HG03097 (cell line): ENCODE data around the gene KCNH5.

ENCODE experiments used
- ATAC-seq: cut with Tn5 transposase; IDR thresholded peaks from one replicate; pipeline ENCODE4 v1.9.1; 2021; ENCODE audit not compliant: unreplicated experiment, low FRiP score

Gene KCNH5, protein sequence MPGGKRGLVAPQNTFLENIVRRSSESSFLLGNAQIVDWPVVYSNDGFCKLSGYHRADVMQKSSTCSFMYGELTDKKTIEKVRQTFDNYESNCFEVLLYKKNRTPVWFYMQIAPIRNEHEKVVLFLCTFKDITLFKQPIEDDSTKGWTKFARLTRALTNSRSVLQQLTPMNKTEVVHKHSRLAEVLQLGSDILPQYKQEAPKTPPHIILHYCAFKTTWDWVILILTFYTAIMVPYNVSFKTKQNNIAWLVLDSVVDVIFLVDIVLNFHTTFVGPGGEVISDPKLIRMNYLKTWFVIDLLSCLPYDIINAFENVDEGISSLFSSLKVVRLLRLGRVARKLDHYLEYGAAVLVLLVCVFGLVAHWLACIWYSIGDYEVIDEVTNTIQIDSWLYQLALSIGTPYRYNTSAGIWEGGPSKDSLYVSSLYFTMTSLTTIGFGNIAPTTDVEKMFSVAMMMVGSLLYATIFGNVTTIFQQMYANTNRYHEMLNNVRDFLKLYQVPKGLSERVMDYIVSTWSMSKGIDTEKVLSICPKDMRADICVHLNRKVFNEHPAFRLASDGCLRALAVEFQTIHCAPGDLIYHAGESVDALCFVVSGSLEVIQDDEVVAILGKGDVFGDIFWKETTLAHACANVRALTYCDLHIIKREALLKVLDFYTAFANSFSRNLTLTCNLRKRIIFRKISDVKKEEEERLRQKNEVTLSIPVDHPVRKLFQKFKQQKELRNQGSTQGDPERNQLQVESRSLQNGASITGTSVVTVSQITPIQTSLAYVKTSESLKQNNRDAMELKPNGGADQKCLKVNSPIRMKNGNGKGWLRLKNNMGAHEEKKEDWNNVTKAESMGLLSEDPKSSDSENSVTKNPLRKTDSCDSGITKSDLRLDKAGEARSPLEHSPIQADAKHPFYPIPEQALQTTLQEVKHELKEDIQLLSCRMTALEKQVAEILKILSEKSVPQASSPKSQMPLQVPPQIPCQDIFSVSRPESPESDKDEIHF

DNA sequence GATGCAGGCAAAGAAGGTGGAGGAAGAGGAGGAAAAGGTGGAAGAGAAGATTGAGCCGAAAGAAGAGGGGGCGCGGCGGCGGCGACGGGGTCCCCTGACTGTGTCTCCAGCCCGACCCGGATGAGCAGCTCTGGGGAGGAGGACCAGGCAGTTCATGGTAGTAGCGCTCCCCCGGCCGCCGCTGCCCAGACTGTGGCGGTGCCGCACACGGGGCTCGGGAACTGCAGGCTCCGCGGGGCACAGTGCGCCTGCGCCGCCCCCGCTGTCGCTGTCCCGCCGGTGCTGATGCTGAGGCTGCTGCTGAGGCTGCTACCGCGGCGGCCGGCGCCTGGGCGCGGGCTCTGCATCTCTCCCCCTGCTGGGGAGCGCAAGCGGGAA lies at the start of gene KCNH5:
KCNH5 (minus strand) TSS at position 225 of the 378 bp plus-strand sequence. CDS start 272 bp downstream, outside the sequence.
- ATAC-seq = no peak

DNA sequence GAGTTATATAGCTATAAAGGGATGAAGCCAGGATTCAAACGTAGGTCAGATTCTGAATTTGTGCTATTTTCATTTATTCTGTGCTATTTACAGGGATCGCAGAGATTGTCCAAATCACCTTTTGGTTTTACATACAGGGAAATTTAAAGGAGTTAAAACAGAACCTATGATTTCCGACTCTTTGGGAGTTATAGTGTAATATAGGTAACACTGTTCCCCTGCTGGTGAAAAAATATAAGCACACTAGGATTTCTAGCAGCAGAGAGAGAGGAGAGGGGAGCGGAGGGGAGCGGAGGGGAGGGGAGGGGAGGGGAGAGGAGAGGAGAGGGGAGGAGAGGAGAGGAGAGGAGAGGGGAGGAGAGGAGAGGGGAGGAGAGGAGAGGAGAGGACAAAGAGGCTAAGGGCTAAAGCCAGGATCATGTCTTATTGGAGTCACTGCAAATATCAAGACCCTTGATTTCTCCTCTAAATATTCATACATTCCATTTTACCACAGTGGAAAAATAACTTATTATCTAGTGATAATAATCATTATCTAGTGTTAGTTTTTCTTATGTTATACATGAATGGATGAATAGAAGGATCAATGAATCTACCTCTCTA lies 46.2 kb upstream of the KCNH5 start:
- no peak for ATAC-seq

DNA sequence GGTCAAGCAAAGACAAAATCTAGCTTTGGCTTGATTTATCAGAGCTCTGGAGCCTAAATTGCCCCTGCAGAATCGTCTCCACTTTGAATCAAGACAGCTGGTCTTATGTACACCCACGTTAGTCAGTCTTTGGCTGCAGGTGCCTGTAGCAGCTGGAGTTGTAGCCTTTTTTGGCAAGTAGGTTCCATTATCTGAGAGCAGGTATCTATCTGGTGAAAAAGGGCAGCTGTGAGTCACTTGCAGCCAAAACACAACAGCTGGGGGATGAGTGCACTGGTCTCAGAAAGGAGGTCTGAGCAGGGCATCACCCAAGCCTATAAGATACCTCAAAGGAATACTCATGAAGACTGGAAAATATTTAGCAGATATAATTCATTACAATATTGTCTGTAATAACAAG lies 43.6 kb upstream of the KCNH5 start:
- ATAC-seq = no peak

DNA sequence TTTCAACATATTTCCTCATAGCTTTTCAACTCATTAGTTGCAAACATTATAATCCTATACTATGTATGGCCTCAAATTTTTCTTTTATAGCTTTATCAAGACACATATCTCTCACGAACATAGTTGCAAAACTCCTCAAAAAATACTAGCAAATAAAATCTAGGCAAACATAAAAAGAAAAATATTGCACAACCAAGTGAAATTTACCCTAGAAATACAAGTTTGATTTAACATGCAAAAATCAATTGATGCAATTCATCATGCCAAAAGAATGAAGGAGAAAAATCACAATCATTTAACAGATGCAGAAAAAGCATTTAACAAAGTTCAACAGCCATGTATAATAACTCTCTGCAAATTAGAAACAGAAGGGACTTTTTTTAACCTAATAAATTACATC lies 33.3 kb upstream of the KCNH5 start:
- ATAC-seq = no peak

DNA sequence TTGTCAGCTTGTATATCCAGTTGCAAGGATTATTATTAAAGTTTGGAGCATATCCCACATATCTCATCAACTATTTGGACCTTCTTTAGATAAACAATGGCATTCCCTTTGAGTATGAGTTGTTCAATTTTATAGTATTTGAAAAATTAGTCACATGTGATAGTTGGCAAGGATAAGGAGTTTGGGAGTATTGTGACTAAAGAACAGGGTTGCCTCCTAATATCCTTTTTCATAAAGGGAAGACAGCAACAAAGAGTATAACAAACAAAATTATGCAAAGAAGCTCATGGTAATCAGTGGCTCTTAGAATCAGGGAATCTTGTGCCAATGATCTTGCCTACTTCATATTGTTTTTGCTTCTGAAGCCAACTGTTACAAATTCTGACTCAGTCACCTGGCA lies 31.2 kb upstream of the KCNH5 start:
- no peak for ATAC-seq

DNA sequence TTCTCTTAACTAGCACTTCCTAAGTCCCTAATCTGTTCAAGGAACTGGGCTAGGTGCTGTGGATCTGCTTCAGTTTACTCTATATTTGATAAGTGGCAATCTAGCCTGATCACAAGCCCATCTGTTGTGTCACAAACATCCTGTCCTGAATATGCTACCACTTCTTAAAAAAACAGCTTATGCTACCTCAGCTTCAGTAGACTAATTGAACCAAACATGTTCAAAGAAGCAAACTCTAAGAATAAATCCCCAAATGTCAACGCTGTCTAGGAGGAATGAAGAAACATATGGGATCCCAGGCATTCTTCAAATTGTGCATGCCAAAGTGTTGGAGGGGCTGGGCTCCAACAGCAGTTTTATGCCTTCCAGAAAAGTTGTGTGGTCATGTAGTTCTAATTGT lies 10.4 kb upstream of the KCNH5 start:
- no peak for ATAC-seq

DNA sequence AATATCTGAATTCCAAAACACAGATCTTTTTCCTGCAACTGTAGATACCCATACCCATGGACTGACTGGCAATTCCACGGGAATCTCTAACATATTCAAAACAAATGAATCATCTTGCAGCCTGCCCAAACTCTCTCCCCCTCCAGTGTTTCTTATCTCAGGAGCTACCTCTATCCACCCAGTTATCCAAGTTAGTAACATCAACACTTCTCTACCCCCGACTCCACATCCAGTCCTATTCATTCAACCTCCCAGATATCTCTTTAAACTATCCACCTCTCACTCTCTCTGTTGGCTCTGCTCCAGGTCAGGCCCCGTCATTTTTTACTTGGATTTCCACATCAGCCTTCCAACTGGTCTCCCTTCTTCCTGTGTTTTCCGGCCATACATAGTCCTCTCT lies 6.7 kb upstream of the KCNH5 start:
- ATAC-seq = no peak

DNA sequence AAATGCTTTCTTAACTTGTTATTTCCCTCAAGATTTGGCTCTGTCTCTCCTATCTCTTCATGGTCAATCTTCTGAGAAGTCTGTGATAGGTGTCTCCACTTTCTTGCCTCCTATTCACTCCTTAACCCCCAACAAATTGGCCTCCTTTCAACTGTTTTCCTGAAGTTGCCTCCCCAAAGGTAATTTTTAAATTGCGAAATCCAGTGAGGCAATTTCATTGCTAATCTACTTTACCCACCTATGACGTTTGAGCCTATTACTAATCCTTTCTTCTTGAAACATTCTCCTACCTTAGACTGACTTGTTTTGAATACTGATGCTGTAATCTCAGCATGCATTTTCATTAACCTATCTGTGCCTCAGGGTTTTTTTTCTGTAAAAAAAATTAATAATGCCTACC lies 6.0 kb upstream of the KCNH5 start:
- no peak for ATAC-seq

DNA sequence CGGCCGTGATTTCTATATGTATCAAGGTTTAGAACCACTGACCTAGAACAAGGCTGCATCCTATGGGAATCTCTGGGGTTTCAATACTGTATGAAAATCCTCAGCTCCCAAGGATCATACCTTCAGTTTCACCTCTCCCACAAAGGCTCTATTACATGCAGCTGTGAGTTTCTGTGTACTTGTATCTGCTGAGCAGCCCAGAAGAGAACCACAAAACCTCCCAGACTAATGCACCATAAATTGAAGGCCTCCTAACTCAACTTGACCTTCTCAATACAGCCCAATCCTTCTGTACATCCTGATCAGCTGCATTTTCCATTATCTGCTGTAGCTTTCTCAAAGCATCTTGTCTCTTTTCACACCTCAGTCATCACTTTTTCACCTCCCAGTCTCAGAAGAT lies 5.4 kb upstream of the KCNH5 start:
- no peak for ATAC-seq

DNA sequence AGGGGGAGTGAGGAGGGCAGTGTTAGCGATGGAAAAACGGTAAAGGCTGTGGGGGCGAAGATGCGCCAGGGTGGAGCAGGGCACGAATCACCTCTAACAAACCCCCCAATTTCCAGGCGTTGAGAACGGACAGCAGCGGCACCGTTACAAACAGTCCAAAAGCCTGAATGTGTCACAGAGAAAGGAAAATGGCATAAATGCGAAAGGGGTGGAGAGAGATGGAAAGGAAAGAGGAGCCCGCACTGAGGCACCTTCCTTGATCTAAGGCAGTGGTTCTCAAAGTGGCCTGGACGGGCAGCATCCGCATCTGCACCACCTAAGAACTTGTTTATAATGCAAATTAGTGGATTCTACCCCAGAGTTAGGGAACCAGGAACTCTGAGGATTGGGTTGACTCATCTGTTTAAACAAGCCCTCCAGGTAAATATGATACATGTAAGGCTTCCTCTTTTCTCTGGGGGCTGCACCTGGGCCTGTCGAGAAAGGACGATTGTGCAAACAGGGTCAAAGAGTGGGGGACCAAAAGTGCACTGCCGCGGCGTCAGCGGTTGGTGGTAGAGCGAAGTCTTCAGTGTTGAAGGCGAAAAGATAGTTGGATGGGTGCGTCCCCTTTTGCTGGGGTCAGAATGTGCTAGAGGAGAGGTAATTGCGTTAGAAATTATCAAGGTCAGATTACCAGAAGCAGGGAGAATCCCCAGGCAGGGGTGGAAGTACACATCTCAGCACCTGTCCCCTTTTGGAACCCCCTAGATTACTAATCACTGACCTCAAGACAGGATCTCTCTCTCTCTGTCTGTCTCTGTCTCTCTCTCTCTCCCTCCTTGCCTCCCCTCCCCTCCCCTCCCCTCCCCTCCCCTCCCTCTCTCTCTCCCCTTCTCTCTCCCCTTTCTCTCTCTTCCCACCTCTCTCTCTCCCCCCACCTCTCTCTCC lies 1.3 kb upstream of the KCNH5 start:
- ATAC-seq = no peak

DNA sequence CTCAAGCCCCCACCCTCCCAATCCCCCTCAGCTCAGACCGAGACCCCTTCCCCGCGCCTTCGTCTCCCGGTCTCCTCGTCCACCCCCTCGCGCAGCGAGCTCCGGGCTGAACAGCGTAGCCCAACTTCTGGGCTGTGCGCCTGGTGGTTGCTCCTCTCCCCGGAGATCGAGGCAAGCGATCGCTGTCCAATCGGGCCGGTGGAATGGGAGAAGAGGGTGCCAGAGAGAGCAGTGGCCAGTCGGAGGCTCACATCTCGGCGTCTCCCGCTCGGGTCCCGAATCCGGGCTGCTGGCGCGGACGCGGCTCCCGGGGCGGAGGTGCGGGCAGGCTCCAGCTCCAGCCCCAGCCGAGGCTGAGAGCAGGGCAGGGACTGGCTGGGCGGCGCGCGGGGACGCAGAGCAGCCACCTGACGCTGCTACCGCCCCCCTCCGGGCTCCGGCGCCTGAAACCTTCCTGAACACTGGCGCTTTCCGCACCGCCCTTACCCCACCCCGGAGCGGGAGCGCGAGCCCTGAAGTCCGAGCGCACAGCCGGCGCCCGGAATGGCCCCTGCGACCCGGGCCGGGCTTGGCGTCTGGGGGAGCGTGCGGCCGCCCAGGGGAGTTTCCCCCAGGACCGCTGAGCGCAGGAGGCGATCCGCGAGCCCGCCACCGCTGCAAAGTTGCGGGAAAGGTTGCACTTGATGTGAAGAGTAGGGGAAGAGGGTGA lies 508 bp upstream of the KCNH5 start:
- no peak for ATAC-seq

DNA sequence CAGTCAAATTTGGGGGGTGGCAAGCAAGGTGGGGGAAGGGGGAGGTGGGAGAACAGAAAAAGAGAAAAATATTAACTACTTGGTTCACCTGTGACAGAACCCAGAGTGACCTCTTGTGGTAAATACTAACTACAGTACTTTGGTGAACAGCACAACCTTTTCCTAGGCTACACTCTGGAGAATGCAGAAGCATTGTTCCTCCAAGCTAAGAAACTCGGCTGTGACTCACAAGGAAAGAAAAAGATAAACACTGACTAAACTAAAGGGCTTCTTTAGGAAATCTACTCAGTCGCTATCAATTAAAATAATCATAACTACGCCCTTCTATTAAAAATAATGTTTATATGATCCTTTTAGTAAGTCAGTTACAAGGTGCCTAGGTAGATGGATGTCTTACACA lies 5.4 kb downstream of the KCNH5 start:
- ATAC-seq = no peak

DNA sequence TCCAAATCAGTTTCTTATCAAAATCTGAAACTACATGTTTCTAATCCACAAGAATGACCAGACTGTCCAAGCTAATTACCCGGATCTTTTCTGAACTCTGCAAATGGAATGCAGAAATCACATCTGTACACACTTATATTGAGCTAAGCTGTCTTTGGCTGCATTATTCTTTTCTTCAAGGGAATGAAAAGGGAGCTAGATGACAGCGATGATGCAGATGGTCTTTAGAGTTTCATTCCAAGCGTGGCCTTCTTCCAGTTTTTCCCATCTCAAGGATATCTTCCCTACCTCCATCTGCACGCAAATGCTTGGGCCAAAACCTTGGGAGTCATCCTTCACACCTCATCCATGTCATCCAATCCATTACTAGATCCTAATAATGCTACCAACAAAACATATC lies 12.6 kb downstream of the KCNH5 start:
- no peak for ATAC-seq

DNA sequence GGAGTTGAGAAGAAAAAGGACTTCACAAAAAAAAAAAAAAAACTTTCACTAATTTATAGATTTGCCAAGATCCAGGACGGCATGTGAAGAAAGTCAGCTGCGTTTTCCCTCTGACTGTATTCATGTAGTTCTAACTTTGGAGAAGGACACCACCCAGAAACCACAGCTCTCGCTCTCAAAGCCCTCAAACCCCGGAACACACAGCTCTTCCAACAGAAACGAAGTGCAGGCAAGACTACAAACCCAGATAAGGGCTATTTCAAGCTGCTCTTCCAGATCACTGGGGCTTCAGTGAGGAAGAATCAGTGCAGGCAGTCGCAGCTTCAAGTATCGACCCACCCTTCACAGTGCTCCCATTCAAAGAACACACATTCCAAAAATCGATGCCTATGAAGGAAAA lies 13.2 kb downstream of the KCNH5 start:
- no peak for ATAC-seq

DNA sequence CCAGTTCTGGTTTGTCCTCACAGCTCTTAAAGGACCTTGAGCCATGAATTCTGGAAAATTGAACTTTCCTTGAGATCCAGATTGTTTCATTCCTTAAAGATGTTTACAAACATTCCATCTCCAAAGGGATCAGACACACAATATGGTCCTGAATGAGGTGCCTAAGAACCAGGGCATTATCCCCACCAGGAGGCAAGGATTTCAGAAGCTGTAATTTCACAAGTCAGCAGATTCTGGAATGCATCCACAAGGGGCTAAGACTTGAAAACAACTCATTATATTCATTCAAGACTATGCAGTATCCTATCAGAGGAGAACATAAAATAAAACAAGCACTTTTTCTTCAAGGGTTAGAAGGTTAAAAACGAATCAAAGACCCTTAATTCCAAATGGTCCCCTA lies 15.1 kb downstream of the KCNH5 start:
- no peak for ATAC-seq

DNA sequence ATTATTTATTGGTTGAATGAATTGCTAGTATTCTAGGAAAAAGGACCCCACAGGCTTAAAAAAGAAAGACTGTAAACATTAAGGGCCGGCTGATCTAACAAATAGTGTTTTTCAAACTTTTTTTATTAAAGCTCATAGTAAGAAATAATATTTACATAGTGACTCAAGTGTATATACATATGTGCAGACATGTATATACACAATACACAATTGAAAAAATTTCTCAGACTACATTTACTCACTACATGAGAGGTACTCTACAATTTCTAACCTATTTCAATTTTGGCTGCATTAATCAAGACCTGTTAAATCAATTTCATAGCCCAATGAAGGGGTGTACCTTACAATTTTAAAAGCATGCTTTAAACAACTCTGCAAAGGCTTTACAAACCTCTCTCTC lies 17.5 kb downstream of the KCNH5 start:
- ATAC-seq = no peak

DNA sequence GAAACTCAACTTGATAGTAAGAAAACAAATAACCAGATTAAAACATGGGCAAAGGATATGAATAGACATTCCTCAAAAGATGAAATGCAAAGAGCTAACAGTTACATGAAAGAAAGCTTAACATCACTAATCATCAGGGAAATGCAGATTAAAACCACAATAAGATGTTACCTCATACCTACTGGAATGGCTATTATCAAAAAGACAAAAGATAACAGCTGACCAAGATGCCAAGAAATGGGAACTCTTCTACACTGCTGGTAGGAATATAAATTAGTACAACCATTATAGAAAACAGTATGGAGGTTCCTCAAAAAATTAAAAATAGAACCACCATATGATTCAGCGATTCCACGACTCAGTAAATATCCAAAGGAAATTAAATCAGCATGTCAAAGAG lies 18.8 kb downstream of the KCNH5 start:
- ATAC-seq = no peak

DNA sequence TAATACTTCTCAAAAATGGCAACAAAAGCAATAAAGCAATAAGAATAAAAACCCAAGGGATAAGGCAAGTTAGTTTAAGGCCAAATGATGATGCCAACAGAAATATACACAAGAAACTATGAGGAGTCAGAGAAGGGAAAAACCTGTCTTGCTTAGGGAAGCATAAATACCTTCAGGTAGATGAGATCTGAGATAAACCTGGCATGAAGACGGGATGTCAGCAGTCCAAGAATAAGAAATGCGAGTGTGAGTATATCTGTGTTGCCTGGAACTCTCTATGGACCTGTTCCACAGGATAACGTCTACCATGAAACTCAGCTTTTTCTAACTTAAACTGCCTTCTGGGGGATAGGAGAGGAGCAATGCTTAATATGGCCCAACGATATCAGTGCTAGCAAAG lies 30.6 kb downstream of the KCNH5 start:
- no peak for ATAC-seq

DNA sequence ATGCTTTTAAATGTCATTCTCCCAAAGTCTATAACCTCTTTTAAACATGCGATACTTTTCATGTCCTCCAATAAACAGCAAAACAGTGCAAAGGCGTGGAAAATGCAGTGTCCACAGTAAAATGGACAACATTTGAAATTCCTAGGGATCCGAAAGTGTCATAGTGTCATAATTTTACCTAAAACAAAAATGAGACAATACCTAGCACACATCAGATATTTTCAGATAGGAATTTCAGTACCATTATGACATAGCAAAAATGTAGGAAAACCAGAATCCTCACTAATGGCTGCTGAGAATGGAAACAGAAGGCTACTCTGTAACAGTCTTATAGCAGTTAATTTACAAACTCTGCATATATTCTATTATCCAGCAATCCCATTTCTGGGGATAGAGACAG lies 33.1 kb downstream of the KCNH5 start:
- ATAC-seq = no peak

DNA sequence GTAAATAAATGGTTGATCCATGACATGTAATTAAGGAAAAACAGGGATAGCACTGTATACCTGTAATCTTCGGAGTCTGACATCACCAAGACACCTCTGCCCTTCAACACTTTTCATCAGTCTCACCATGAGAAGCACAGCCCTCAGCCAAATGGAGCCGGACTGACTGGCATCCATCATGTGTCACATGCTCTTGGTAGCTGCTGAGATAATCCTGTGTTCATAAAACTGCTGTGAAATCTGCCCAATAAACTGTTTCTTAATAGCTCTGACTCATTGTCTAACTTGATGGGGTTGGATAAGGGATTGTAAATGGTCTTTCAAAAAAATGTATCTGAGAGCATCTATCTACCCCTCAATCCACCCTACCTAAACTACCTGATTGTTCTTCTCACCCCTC lies 33.6 kb downstream of the KCNH5 start:
- no peak for ATAC-seq
